ENCODE measurements around the gene KRT77. TPM values are rescaled to one million over a fixed set of nuclear protein-coding genes. Genes with fewer than 3 reads are reported as not detected.

Gene KRT77
- total and polyA plus RNA-seq, 10 of the 15 experiments (the other 5 are each of a cell fraction or from before 2014, with no cell fraction given): not detected

GRCh38 chr12:52662093-52662917 is 41.0 kb downstream of the KRT77 start:
- DNase-seq (ENCODE audit: low read depth, low spot score) (no peak), ATAC-seq (no peak), FAIRE-seq (no peak)
- H3K79me2 ChIP-seq (ENCODE audit: control insufficient read depth, insufficient read depth, low read length): no peaks in the 10 kb centered on the region
- ChIA-PET RAD21 (ENCODE audit: unreplicated experiment) (no interaction called here), POLR2A (no interaction called here), CTCF (no interaction called here), SMC1A (ENCODE audit: uncharacterized antibody, unreplicated experiment) (no interaction called here)
- no peak overlapping the region for H2AFZ ChIP-seq (ENCODE audit: control insufficient read depth, low read depth, low read length)
- H3K27ac ChIP-seq (ENCODE audit: control insufficient read depth, insufficient read depth): no peak overlapping the region
- 7% methylated on average over 10 of the region's 10 CpGs for WGBS (ENCODE audit: insufficient coverage, insufficient replicate concordance, low lambda C conversion rate, missing lambda C conversion rate)
- in situ Hi-C loops (cut with MboI): no loop called here
- H4K20me1 ChIP-seq (ENCODE audit: control insufficient read depth, insufficient read depth): no peaks in the 10 kb centered on the region
- no peak overlapping the region for H3K9ac ChIP-seq (ENCODE audit: control insufficient read depth, insufficient read depth, low read length)
- peaks cover 2 to 4% of the 10 kb centered on the region in 2 experiments; a peak in 2 of 4 replicates for H3K27me3 ChIP-seq (replicated peaks in 1 of 2; ENCODE audit: control insufficient read depth in 2 of 2, insufficient read depth in 2 of 2, low read length in 1 of 2)
- H3K4me2 ChIP-seq (ENCODE audit: control insufficient read depth, insufficient read depth): no peak overlapping the region
- no peaks in the 10 kb centered on the region for H3K9me3 ChIP-seq (replicated peaks; ENCODE audit: control insufficient read depth, insufficient read depth, low read length)
- no peak overlapping the region for H3K4me3 ChIP-seq
- intact Hi-C loops (cut with micrococcal nuclease; ENCODE audit: unreplicated experiment): no loop called here
- H3K36me3 ChIP-seq (ENCODE audit: control insufficient read depth in 2 of 2, insufficient read depth in 2 of 2, low read length in 1 of 2): no peaks in the 10 kb centered on the region
- TF ChIP-seq REST (IDR thresholded peaks at IDR 0.05; ENCODE audit: low read depth, low read length) (no peak), RFX5 (IDR thresholded peaks at IDR 0.05; ENCODE audit: low read depth, low read length) (no peak), EGR1 (IDR thresholded peaks at IDR 0.05; ENCODE audit: borderline replicate concordance in 1 of 2, low read depth in 2 of 2, low read length in 2 of 2) (no peak), CBX5 (IDR thresholded peaks at IDR 0.05; ENCODE audit: low read depth) (no peak), MLLT1 (IDR thresholded peaks at IDR 0.05) (no peak), CREB1 (IDR thresholded peaks at IDR 0.05; ENCODE audit: low read depth) (no peak), ETV6 (conservative IDR thresholded peaks at IDR 0.05 in 1 of 2, IDR thresholded peaks at IDR 0.05 in 1 of 2; ENCODE audit: borderline replicate concordance in 1 of 2, low read depth in 1 of 2) (no peak), DPF2 (IDR thresholded peaks at IDR 0.05) (no peak), PAX8 (IDR thresholded peaks at IDR 0.05) (no peak), BACH1 (IDR thresholded peaks at IDR 0.05; ENCODE audit: borderline replicate concordance) (no peak)
- TF ChIP-seq, protein P1, sequence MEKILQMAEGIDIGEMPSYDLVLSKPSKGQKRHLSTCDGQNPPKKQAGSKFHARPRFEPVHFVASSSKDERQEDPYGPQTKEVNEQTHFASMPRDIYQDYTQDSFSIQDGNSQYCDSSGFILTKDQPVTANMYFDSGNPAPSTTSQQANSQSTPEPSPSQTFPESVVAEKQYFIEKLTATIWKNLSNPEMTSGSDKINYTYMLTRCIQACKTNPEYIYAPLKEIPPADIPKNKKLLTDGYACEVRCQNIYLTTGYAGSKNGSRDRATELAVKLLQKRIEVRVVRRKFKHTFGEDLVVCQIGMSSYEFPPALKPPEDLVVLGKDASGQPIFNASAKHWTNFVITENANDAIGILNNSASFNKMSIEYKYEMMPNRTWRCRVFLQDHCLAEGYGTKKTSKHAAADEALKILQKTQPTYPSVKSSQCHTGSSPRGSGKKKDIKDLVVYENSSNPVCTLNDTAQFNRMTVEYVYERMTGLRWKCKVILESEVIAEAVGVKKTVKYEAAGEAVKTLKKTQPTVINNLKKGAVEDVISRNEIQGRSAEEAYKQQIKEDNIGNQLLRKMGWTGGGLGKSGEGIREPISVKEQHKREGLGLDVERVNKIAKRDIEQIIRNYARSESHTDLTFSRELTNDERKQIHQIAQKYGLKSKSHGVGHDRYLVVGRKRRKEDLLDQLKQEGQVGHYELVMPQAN (conservative IDR thresholded peaks at IDR 0.05): no peak
- BruUV-seq (replicated peaks): no TSS peak
- H3K4me1 ChIP-seq (ENCODE audit: control insufficient read depth, insufficient read depth, low read length): no peaks in the 10 kb centered on the region

Measured in GM12878 (cell line).